GM21367 (cell line): ENCODE results near the gene MYBPH.

Source experiments
- ATAC-seq: cut with Tn5 transposase; IDR thresholded peaks from one replicate; pipeline ENCODE4 v1.9.1; 2021; ENCODE audit not compliant: unreplicated experiment

Gene MYBPH

GRCh38 chr1:203167026-203167912 lies 8.4 kb downstream of the MYBPH start:
- ATAC-seq: no peak

- no peak for ATAC-seq
Observed at GRCh38 chr1:203166192-203166940, 9.3 kb downstream of the MYBPH start.

- no peak for ATAC-seq
Observed at GRCh38 chr1:203165800-203166161, 9.8 kb downstream of the MYBPH start.

- ATAC-seq: no peak
Observed at GRCh38 chr1:203165101-203165799, 10.4 kb downstream of the MYBPH start.

- no peak for ATAC-seq
Observed at GRCh38 chr1:203163891-203164635, 11.6 kb downstream of the MYBPH start.

GRCh38 chr1:203162403-203162802 lies 13.2 kb downstream of the MYBPH start:
- ATAC-seq: no peak

- no peak for ATAC-seq
Observed at GRCh38 chr1:203161703-203162102, 13.9 kb downstream of the MYBPH start.

GRCh38 chr1:203161175-203161574 lies 14.5 kb downstream of the MYBPH start:
- ATAC-seq: no peak

- no peak for ATAC-seq
Observed at GRCh38 chr1:203159844-203160243, 15.8 kb downstream of the MYBPH start.

- no peak for ATAC-seq
Observed at GRCh38 chr1:203158960-203159665, 16.5 kb downstream of the MYBPH start.

GRCh38 chr1:203158423-203158822 lies 17.2 kb downstream of the MYBPH start:
- no peak for ATAC-seq

GRCh38 chr1:203156280-203156679 lies 19.3 kb downstream of the MYBPH start:
- no peak for ATAC-seq

GRCh38 chr1:203153989-203154821 lies 21.4 kb downstream of the MYBPH start:
- no peak for ATAC-seq

GRCh38 chr1:203153051-203153988 lies 22.3 kb downstream of the MYBPH start:
- no peak for ATAC-seq

- ATAC-seq: no peak
Observed at GRCh38 chr1:203152158-203153034, 23.2 kb downstream of the MYBPH start.

GRCh38 chr1:203151362-203152157 lies 24.1 kb downstream of the MYBPH start:
- ATAC-seq: no peak
